HG03135 (cell line): ENCODE measurements around the gene UBA1.

ENCODE experiments used
- ATAC-seq: cut with Tn5 transposase; IDR thresholded peaks from one replicate; pipeline ENCODE4 v1.9.1; 2021; ENCODE audit warnings: mild to moderate bottlenecking, moderate library complexity; ENCODE audit not compliant: unreplicated experiment

UBA1 gene

DNA sequence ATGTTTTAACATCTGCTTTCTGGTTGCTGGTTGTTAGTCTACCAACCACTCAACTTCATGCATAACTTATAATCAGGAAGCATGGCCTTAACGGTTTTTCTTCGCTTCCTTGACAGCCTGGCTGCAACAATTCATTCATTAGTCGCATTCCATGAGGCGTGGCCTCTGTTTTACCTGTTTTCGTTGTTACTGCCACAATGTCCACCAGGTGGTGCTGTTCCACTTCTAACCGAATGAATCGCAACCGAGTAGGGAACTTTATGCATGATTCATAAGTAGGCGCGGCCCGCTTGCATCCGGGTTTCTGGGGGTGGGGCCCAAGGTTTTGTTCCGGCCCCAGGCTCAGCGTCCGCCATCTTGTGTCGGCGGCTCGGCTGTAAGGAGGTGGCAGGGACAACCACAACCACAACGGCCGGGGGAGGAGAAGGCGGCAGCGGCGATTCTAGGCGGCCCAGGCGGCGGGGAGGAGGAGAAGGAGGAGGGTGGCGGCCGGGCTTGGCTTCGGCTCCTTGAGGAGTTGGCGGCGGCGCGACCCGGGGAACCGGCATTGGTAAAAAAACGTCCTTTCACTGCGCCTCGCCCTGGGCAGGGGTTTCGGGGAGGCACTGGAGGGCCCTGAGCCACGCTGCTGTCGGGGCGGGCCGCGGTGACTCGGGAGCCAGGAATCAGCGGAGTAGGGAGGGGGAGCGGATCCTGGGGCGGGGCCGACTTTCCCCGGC lies at the start of gene UBA1:
Gene UBA1, plus strand, starts transcription at position 355 of the 719 bp plus-strand sequence. CDS start 4,974 bp downstream, outside the sequence.
- ATAC-seq: peak; percentile 79

DNA sequence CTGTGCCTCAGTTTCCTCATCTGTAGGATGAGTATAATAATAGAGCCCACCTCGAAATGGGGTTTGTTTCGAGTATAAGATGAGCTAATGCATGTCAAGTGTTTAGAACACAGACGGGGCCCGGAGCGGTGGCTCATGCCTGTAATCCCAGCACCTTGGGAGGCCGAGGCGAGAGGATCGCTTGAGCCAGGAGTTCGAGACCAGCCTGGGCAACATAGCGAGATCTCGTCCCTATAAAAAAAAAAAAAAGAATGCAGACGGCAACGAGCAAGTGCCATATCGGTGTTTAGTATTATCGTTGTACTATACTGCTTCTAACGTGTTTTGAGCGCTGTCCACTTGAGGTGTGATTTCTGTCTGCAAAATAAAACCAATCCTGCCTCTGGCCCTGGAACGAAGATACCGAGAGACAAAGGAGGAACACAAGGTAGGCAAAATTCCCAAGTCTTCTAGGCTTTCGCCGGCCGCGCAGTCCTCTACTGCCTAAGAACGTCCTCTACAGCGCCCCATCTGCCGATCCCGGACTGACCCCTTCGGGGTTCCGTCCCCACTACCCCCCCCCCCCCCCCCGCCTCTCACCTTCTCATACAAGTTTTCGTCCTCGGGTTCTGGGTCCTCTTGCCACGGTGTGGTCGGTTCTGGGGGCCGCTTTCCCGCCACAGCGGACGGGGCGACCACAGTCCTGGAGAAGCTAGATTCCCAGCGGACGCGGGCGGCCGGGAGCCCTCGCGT lies 49.6 kb upstream of the UBA1 start:
- ATAC-seq: no peak

DNA sequence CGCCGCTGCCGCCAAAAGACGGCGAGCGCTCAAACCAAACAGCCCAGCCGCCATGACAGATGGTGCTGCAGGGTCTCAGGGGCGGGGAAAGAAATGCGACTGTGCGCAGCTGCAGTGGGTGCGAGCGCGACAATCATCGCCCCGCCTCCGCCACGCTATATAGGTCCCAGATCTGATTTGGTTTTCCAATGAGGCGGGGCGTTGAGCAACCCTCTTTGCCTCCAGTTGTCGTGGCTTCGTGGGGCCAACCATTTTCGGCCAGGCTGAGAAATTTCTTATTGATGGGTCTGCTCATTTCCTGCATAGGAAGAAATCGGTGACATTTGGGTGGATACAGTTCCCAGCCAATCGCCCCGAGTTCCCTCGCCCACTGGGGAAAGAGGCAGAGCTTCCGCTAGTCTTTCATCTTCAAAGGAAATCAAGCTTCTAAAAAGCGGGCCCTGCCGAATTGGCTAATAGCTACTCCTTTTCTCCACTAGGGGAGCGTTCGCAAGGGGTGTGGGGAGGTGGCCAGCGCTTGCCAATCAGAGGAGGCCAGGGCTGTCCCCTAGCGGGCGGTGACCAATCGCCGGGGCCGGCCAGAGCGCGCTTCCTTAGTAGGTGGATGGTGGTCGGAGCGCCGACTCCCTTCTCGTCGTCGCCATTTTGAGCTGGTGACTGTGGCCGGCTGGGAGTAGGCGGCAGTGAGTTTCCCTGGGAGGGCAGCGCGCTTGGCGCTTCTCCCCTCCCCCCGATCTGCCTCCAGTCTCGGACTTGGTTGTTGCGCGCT lies 48.8 kb upstream of the UBA1 start, which contains the start of the genes NDUFB11 and RBM10:
Gene NDUFB11, minus strand, starts transcription at position 77 of the 769 bp plus-strand sequence. Its CDS starts 23 bp downstream, at position 54.
Gene RBM10, plus strand, starts transcription at position 596 of the 769 bp plus-strand sequence. CDS start 2,261 bp downstream, outside the sequence.
- peak; percentile 90 for ATAC-seq

DNA sequence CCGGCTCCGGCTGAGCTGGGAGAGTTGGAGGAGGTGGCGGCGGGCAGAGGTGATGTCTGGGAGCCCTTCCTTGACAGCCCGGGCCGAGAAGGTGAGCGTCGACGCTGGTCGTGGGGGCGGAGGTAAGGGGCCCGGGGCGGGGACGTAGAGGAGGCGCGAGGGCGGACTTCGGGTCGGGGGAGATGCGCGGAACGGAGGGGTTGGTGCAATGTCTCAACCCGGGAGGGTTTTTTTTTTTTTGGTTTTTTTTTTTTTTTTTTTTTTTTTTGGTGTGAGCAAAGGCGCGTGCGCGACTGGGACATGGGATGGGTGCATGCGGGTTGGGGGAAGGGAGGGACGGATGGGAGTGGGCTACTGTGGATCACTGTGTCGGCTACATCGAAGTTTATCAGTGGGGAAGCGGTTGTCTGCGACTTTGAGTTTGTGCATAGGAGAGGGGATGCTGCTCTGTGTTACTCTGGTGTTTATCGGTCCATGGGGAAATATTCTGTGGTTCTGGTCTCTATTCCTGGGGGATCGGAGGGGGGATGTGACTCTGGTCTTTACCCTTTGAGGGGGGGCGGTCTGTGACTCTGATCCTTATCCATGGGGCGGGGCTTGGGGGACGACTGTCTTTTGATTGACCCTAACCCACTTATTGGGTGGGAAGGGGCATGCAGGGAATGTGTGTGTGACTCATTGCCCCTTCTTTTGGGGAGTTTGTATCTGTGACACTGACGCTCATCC lies 48.1 kb upstream of the UBA1 start:
- ATAC-seq: peak; percentile 16

DNA sequence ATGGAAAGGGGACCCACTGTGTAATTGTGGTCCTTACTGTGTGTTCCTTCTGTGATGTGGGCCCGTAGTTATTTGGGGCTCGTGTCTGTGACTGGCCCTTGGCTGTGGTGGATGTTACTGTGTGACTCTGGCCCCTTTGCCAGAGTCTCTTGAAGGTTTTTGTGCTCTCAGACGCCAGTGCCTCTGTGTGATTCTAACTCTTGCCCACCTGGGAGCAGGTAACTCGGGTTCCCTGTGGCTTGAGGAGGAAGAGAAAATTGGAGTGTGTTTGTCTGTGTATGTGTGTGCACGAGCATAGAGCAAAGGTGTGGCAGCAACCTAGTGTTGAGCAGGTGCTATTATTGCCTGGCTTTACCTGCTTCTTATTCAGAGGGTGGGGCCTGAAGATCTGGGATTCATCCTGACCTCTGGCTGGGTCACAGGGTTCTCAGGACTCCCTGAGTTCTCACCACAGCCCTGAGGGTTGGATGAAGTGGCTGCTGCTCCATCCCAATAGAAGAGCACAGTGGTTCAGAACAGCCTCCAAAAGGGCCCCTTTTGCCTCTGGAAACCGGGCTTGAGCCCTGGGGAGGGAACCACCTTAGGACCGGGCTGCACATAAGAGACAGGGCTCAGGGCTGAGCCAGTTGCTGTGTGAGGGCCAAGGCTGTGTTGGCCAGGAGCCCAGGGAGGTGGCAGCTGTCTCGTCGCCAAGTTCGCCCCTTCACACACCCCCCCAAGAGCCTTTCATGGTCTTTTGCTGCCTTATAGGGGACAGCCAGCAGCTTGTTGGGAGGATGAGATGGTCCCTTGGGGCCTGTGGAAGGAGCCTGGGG lies 47.3 kb upstream of the UBA1 start:
- ATAC-seq: no peak

DNA sequence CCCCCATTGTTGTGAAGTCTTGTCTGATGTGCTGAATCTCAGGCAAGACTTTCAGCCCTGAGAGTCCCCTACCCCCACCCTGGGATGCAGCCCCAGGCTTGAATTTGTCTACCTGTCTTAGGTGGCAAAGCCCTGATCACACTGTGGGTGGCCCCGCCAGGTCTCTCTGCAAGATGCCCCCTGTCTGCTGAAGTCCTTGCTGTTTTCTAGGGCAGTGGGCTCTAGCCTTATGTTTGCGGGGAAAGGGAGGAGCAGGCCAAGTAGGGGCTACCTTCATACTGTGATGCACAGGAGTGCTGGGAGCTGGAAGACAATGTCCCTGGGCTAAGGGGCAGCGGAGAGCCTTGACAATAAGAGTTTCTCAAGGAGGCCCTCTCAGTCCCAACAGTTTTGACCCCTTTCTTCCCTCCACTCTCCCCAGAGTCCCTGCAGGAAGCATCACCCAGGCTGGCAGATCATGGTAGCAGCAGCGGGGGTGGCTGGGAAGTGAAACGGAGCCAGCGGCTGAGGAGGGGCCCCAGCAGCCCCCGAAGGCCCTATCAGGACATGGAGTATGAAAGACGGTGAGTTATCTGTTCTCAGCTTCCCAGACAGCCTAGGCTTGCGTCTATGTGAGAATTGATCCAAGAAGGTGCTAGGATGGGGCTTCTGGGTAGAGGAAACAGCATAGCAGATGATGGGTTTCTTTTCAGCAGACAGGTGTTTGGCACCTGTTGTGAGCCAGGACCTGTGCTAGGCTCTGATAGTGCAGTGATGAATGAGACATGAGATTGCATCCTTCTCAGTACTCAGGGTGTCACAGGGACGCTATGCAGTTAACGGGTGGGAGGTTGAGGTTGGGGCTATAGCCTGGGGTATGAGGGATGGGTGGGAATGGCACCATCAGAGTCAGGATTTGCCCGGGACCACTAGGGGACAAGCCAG lies 46.4 kb upstream of the UBA1 start:
- ATAC-seq: no peak

DNA sequence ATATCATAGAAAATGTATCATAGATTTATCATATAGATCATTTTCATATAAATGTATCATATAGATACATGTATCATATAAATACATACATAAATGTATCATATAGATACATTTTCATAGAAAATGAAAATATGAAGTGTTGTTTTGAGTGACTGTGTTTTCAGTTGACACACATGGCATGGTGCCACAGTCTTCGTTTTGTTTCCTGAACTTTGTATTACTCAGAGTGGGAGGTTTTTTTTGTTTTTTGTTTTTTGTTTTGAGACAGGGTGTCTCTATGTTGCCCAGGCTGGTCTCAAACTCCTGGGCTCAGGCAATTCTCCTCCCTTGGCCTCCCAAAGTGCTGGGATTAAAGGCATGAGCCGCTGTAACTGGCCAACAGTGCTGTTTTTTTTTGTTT lies 44.7 kb upstream of the UBA1 start:
- no peak for ATAC-seq

DNA sequence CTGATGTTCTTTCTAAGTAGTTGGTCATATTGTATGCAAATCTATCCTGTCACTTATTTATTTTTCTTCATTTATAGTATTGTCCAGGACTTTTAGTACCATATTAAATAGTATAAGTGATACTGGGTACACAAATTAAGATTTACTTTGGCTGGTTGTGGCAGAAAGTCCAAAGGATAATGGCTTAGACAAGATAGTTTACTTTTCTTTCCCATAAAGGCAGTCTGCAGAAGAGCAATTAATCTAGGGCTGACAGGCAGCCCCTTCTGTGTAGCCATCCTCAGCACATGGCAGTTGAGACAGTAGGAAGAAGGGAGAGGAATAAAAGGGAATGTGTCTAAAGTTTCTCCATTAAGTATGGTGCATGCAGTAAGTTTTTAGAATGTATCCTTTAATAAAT lies 42.2 kb upstream of the UBA1 start:
- no peak for ATAC-seq

DNA sequence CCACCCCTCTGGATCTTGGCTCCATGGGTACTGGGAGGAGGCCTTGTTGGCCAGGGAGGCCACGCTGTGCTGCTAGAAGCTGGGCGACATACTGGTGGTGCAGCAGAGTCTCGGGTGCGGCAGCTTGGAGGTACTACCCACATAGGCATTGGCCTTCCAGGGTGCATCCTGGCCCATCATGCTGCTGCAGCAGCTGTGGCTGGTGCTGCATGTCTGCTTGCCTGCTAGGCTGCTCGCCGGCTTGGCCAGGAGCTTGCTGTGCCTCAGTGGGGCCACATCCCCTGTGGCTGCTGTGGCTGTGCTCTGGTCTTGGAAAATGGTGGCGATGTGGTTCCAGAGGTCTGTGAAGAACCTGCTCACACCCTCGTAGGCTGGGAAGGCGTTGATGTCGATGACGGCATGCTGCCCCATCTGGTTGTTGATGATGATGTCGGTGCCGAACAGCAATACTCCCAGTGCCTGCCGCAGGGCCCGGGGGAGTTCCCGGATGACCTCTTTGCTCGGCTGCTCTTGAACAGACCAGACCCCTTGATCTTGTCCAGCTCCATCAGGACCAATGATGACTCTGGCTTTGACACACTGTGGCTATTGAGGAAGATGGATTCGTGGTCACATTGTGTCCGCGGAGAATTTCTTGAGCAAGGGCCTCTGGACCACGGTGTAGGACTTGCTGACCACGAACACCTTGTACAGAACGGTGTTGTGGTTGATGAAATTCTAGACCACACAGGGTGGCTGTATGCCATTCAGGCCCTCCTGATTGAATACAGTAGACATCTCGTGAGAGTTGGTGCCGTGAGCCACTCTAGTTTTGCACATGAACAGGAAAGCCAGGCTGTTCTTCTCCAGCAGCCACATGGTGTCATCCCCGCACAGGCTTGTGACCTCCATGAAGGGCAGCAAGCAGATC lies 36.8 kb upstream of the UBA1 start:
- ATAC-seq: no peak

DNA sequence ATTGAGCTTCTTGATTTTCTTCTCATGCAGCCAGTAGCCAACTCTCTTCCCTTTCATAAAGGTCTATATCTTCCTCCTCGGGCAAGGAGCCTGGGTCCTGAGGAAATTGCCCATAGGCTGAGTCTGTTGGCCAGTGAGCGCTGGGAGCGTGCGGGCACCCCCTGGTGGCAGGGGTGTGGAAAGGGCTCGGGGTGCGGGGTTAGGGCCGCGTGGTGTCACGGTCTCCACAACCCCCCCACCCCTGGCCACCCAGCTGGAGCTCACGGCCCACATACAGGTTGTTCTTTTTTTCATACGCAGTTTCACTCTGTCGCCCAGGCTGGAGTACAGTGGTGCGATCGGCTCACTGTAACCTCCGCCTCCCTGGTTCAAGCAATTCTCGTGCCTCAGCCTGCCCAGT lies 35.5 kb upstream of the UBA1 start:
- no peak for ATAC-seq

DNA sequence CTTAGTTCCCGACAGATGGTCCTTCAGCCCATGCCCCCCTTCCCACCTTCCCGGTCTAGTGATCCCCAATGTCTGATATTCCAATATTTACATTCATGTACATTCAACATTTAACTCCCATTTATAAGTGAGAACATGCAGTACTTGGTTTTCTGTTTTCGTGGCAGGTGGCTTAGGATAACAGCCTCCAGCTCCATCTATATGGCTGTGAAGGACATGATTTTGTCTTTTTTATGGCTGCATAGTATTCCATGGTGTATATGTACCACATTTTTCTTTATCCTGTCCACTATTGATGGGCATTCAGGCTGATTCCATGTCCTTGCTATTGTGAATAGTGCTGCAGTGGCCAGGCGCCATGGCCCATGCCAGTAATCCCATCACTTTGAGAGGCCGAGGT lies 34.8 kb upstream of the UBA1 start:
- ATAC-seq: no peak

DNA sequence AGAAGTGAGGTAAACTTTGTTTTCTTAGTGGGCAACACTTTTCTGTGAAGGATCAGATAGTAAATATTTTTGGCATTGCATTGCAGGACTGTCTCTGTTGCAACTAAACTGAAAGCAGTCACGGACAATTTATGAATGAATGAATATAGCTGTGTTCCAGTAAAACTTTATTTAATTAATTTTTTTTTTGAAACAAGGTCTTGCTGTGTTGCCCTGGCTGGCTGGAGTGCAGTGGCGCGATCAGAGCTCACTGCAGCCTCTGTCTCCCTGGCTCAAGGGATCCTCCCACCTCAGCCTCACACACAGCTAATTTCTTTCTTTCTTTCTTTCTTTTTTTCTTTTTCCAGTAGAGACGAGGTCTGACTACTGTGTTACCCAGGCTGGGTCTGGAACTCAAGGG lies 32.8 kb upstream of the UBA1 start:
- ATAC-seq: no peak

DNA sequence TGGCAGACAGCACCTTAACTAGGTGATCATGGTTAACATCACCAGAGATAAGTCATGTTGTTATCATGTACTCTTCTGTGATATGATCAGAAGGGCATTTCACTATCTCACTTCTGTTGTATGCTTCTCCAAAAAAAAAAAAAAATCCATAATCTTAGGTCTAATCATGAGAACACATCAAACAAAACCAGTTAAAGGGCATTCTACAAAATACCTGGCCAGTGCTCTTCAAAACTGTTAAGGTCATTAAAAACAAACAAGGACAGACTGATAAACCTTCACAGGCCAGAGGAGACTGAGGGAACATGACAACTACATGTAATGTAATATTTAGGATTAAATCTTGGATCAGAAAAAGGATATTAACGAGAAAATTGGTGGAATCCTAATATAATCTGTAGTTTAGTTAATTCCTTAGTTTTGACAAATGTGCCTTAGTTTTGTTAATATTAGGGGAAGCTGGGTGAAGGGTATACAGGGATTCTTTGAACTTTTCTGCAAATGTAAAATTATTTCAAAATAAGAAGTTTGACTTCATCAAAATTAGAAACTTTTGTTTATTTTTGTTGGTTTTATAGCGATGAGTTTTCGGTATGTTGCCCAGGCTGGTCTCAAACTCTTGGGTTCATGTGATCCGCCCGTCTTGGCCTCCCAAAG lies 30.6 kb upstream of the UBA1 start:
- no peak for ATAC-seq

DNA sequence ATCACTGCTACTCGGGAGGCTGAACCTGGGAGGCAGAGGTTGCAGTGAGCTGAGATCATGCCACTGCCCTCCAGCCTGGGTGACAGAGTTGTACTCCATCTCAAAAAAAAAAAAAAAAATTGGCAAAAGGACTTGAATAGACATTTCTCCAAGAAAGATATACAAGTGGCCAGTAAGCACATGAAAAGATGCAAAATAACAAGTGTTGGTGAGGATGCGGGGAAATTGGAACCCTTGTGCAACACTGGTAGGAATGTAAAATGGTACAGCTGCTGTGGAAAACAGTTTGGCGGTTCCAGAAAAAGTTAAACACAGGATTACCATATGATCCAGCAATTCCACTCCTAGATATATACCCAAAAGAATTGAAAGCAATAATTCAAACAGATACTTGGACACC lies 29.2 kb upstream of the UBA1 start:
- no peak for ATAC-seq

DNA sequence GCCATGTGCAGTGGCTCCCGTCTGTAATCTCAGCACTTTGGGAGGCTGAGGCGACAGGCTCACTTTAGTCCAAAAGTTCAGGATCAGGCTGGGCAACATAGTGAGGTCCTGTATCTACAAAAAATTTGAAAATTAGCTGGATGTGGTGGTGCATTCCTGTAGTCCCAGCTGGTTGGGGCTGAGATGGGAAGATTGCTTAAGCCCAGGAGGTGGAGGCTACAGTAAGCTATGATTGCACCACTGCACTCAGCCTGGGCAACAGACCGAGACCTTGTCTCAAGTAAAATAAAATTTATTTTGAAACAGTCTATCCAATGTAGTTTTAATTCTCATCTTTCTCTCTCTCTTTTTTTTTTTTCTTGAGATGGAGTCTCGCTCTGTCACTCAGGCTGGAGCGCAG lies 27.5 kb upstream of the UBA1 start:
- ATAC-seq: no peak

DNA sequence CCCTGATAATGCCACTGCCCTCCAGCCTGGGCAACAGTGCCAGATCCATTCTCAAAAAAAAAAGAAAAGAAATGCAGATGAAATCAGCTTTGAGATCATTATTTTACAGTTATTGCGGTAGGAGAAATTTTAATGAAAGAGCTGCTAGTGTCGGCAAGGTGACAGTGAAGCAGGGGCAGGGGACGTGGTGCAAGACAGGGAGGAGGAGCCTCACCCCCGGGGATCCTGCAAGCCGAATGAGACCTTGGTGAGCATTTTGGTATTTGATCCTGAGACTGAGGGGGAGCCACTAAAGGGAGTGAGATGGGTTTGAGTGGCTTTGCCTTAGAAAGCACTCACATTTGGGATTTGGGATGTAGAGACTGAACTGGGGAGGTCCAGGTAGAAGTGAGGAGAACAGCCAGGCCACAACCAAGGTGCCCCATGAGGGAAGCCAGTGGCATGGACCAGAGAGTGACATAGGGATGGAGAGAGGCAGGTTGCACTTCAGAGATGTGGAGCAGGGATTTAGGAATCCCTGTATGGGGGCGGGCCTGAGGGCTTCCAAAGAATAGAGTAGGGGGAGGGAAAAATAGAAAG lies 25.0 kb upstream of the UBA1 start:
- no peak for ATAC-seq

DNA sequence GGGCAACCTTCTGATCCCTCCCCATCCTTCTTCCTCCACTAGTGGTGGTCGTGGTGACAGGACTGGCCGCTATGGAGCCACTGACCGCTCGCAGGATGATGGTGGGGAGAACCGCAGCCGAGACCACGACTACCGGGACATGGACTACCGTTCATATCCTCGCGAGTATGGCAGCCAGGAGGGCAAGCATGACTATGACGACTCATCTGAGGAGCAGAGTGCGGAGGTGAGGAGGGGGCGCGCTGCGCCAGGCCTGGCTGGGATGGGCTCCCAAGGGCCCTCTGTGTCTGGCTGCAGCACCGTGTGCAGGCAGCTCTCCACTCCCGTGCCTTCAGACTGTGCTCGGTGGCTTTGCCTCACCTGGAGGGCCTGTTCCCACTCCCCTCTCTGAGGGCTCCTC lies 24.4 kb upstream of the UBA1 start:
- no peak for ATAC-seq
